Measurements from ENCODE around the gene FOLR2.

The FOLR2 gene

DNA sequence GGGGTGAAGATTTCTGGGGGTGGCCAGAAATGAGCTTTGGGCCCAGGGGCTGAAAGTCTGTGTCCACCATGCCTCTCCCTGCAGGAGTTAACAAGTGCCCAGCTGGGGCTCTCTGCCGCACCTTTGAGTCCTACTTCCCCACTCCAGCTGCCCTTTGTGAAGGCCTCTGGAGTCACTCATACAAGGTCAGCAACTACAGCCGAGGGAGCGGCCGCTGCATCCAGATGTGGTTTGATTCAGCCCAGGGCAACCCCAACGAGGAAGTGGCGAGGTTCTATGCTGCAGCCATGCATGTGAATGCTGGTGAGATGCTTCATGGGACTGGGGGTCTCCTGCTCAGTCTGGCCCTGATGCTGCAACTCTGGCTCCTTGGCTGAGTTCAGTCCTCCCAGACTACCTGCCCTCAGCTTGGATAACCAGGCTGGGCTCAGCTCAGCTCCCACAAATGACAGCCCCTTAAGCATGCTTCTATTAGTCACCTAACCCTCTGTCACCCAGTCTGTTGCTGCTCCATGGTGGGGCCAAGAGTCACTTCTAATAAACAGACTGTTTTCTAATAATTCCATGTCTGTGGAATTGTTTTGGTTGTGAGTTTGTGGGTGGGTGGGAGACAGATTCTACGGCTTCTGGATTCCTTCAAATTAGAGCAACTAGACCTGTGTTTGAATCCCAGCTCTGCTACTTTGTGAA is 4.9 kb downstream of the FOLR2 start:
- Histone ChIP-seq H3K9ac (no peak overlapping the region), H3K36me3 (ENCODE audit: control insufficient read depth, insufficient read depth, low read length) (no peaks in the 10 kb centered on the region), H3K4me2 (ENCODE audit: low read length) (no peak overlapping the region), H3K27ac (no peak overlapping the region), H3K79me2 (no peaks in the 10 kb centered on the region), H3K4me1 (peaks cover 3% of the 10 kb centered on the region), H3K27me3 (ENCODE audit: control insufficient read depth, insufficient read depth, low read length) (no peaks in the 10 kb centered on the region), H2AFZ (peak overlapping the region; percentile 73), H3K4me3 (ENCODE audit: low read depth, low read length) (no peak overlapping the region), H3K9me3 (ENCODE audit: control insufficient read depth, low read length) (no peaks in the 10 kb centered on the region)
- TF ChIP-seq, protein P1, sequence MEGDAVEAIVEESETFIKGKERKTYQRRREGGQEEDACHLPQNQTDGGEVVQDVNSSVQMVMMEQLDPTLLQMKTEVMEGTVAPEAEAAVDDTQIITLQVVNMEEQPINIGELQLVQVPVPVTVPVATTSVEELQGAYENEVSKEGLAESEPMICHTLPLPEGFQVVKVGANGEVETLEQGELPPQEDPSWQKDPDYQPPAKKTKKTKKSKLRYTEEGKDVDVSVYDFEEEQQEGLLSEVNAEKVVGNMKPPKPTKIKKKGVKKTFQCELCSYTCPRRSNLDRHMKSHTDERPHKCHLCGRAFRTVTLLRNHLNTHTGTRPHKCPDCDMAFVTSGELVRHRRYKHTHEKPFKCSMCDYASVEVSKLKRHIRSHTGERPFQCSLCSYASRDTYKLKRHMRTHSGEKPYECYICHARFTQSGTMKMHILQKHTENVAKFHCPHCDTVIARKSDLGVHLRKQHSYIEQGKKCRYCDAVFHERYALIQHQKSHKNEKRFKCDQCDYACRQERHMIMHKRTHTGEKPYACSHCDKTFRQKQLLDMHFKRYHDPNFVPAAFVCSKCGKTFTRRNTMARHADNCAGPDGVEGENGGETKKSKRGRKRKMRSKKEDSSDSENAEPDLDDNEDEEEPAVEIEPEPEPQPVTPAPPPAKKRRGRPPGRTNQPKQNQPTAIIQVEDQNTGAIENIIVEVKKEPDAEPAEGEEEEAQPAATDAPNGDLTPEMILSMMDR (IDR thresholded peaks at IDR 0.05) = no peak

- H3K4me2 ChIP-seq (ENCODE audit: low read length) = peak overlapping the region; percentile 86
- no peaks in the 10 kb centered on the region for H3K79me2 ChIP-seq
- H3K27ac ChIP-seq = peak overlapping the region; percentile 89
- TF ChIP-seq, protein P1 (IDR thresholded peaks at IDR 0.05) = no peak
- H3K36me3 ChIP-seq (ENCODE audit: control insufficient read depth, insufficient read depth, low read length) = no peaks in the 10 kb centered on the region
- H3K4me3 ChIP-seq (ENCODE audit: low read depth, low read length) = peak overlapping the region; percentile 80
- no peaks in the 10 kb centered on the region for H3K27me3 ChIP-seq (ENCODE audit: control insufficient read depth, insufficient read depth, low read length)
- no peak overlapping the region for H3K9ac ChIP-seq
- no peaks in the 10 kb centered on the region for H3K9me3 ChIP-seq (ENCODE audit: control insufficient read depth, low read length)
- H3K4me1 ChIP-seq = peaks cover 3% of the 10 kb centered on the region
- H2AFZ ChIP-seq = peak overlapping the region; percentile 73
Measured at GRCh38 chr11:72222106-72222891, 5.7 kb downstream of the FOLR2 start.

- Histone ChIP-seq H3K27me3 (ENCODE audit: control insufficient read depth, insufficient read depth, low read length) (no peaks in the 10 kb centered on the region), H3K9me3 (ENCODE audit: control insufficient read depth, low read length) (no peaks in the 10 kb centered on the region), H3K79me2 (no peaks in the 10 kb centered on the region), H3K4me1 (peaks cover 3% of the 10 kb centered on the region), H3K27ac (peak overlapping the region; percentile 89), H3K4me2 (ENCODE audit: low read length) (peak overlapping the region; percentile 86), H3K36me3 (ENCODE audit: control insufficient read depth, insufficient read depth, low read length) (no peaks in the 10 kb centered on the region), H3K4me3 (ENCODE audit: low read depth, low read length) (peak overlapping the region; percentile 80), H3K9ac (no peak overlapping the region), H2AFZ (peak overlapping the region; percentile 73)
- TF ChIP-seq, protein P1 (IDR thresholded peaks at IDR 0.05) = peak; percentile 30
Measured at GRCh38 chr11:72222907-72223614, 6.5 kb downstream of the FOLR2 start.

DNA sequence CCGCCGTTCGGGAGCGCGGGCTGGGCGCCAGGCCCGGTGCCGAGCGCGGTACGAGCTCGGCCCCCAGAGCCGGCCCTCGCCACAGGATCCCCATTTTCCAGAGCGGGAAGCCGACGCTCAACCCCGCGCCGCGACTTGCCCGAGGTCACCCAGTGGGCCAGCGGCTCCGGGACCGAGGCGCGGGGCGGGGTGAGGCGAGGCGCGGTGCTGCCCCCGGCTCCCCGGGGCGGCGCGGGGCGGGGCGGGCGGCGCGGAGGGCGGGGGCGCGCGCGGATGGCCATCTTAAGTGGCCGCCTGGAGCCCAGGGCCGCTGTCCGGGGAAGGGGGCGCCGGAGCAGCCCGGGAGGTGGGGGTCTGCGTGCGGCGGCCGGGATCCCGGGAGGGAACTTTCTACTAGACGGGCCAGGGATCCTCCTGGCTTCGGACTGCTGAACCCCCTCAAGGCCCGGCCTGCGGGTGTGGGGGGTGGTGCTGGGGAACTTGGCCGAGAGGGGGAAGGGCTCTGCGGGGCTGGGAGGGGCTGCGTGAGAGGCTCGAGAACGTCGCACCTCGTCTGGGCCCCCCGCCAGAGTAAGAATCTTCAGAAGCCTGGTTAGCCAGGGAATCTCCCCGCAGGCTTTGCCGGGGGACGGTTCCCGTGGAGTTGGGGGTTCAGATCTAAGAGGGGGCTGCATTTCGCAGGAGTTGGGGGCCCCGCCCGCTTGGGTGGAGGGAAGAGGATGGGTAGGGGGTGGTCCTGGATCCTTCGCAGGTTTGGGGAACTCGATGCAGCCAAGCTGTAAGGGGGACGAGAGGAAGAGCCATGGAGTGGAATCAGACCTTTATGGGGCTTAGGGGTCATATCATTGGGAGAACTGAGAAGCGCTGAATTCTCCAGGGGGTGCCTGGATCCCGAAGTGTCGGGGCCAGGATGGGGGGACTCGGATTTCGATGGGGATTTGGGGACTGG is 7.3 kb downstream of the FOLR2 start:
- Histone ChIP-seq H3K4me3 (ENCODE audit: low read depth, low read length) (peak overlapping the region; percentile 80), H3K27ac (peak overlapping the region; percentile 89), H3K4me2 (ENCODE audit: low read length) (peak overlapping the region; percentile 82), H3K4me1 (peaks cover 3% of the 10 kb centered on the region), H3K79me2 (no peaks in the 10 kb centered on the region), H2AFZ (peak overlapping the region; percentile 73), H3K9ac (no peak overlapping the region), H3K36me3 (ENCODE audit: control insufficient read depth, insufficient read depth, low read length) (no peaks in the 10 kb centered on the region), H3K27me3 (ENCODE audit: control insufficient read depth, insufficient read depth, low read length) (no peaks in the 10 kb centered on the region), H3K9me3 (ENCODE audit: control insufficient read depth, low read length) (no peaks in the 10 kb centered on the region)
- TF ChIP-seq, protein P1 (IDR thresholded peaks at IDR 0.05) = no peak
